PFSK-1 (cell line): Measurements from ENCODE around the gene PXN.

Experiments used
- FOXP2 ChIP-seq: optimal IDR thresholded peaks from 2 replicates; pipeline ENCODE3; 2011; ENCODE audit warnings: borderline replicate concordance, control low read depth, inconsistent platforms; ENCODE audit not compliant: insufficient read depth; ENCODE audit errors: extremely low read length, extremely low read depth
- POLR2AphosphoS5 ChIP-seq: IDR thresholded peaks from 2 replicates; pipeline ENCODE4 v1.6.1; 2012; ENCODE audit warnings: low read depth, mild to moderate bottlenecking, control low read depth, low read length, moderate library complexity
- REST ChIP-seq, 2 experiments: IDR thresholded peaks; 2 replicates each; pipeline versions ENCODE4 v1.6.1 to v1.8.0; 2011 to 2012; ENCODE audit warnings: low read depth in 2 of 2, low read length in 2 of 2, control low read depth in 1 of 2, inconsistent platforms in 1 of 2, mild to moderate bottlenecking in 1 of 2, moderate library complexity in 1 of 2; ENCODE audit not compliant: insufficient read depth in 1 of 2
- SIN3A ChIP-seq: IDR thresholded peaks from 2 replicates; pipeline ENCODE4 v1.6.1; 2012; ENCODE audit warnings: mild to moderate bottlenecking, low read length, moderate library complexity, borderline replicate concordance; ENCODE audit not compliant: insufficient read depth
- TAF1 ChIP-seq: IDR thresholded peaks from 2 replicates; pipeline ENCODE4 v1.6.1; 2012; ENCODE audit warnings: low read length, control low read depth, borderline replicate concordance; ENCODE audit not compliant: insufficient read depth

PXN gene

DNA sequence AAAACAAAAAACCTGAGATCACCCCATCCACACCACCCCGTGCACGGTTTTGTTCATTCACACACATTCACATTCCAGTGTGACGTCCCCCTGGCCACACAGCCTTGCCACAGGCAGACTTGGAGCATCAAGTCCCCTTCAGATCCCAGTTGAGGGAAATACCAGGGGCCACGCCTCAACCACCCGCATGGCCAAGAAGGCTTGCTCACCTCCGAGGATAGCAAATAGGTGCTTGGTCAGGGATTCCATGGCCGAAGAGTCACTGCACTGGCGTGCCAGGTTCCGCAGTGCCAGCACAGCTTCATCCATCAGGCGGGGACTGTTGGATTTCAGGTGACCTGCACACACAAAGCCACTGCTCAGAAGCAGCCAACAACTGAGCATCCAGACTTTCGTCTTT, 90.0 kb downstream of the PXN start:
- no peak for TF ChIP-seq REST (IDR thresholded peaks at IDR 0.05; ENCODE audit: insufficient read depth in 1 of 2, low read depth in 2 of 2, low read length in 2 of 2)
- no peak for TF ChIP-seq SIN3A
- TF ChIP-seq FOXP2, result no peak
- no peak for TF ChIP-seq POLR2AphosphoS5
- no peak for TF ChIP-seq TAF1

DNA sequence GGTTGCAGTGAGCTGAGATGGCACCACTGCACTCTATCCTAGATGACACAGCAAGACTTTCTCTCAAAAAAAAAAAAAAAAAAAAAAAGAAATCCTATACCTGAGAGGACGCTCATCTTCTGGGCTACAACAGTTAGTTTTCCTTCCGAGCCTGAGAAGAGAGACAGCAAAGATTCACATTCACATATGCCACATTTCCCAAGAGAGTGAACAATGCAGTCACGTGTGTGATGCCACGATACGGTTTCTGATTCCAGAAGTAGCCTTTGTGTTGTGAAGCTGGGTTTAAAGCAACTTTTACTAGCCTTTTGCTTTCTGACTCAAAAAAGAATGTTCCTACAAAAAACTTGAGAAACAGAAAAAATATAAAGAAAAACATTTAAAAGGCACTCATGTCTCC, 90.5 kb downstream of the PXN start:
- TF ChIP-seq POLR2AphosphoS5, result no peak
- no peak for TF ChIP-seq SIN3A
- no peak for TF ChIP-seq FOXP2
- TF ChIP-seq TAF1, result no peak
- no peak for TF ChIP-seq REST (IDR thresholded peaks at IDR 0.05; ENCODE audit: insufficient read depth in 1 of 2, low read depth in 2 of 2, low read length in 2 of 2)

DNA sequence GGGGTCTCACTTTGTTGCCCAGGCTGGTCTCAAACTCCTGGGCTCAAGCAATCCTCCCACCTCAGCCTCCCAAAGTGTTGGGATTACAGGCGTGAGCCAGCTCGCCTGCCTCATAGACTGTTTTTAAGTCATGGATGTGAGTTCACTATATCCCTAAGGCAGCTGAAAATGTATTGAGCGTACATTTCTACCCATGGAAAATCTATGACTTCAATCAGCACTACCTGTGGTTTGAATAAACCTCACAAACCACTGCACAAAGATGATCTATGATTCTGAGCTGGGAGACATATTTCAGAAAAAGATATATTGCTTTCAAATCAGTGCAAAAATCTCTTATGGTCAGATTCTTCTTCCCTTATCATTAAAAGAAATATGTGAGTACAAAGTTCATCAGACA, 93.5 kb downstream of the PXN start:
- no peak for TF ChIP-seq FOXP2
- no peak for TF ChIP-seq POLR2AphosphoS5
- no peak for TF ChIP-seq SIN3A
- TF ChIP-seq TAF1, result no peak
- no peak for TF ChIP-seq REST (IDR thresholded peaks at IDR 0.05; ENCODE audit: insufficient read depth in 1 of 2, low read depth in 2 of 2, low read length in 2 of 2)

GRCh38 chr12:120170631-120171030, 94.9 kb downstream of the PXN start:
- no peak for TF ChIP-seq FOXP2
- no peak for TF ChIP-seq SIN3A
- no peak for TF ChIP-seq POLR2AphosphoS5
- no peak for TF ChIP-seq REST (IDR thresholded peaks at IDR 0.05; ENCODE audit: insufficient read depth in 1 of 2, low read depth in 2 of 2, low read length in 2 of 2)
- no peak for TF ChIP-seq TAF1

DNA sequence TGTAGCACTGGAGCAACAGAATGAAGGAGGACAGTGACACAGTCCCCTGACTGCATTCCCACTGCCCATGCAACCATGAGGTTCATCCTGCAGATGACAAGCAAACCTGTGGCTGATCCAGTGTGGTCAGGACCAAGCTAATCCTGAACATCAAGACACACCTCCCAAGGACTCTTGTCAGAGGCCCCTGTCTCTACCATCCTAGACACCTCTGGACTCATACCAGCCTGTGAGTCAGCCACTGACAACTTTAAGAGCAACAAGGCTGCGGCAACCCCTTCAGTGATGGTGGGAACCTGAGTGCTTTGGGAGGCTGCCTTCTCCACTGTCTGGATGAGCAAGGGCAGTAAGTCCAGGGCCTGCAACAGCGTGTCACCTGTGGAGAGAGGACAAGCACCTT, 95.6 kb downstream of the PXN start:
- TF ChIP-seq FOXP2, result no peak
- no peak for TF ChIP-seq REST (IDR thresholded peaks at IDR 0.05; ENCODE audit: insufficient read depth in 1 of 2, low read depth in 2 of 2, low read length in 2 of 2)
- TF ChIP-seq POLR2AphosphoS5, result no peak
- no peak for TF ChIP-seq SIN3A
- TF ChIP-seq TAF1, result no peak
